HepG2 (cell line): ENCODE data around the gene TAF7. TPM values are rescaled to one million over a fixed set of nuclear protein-coding genes. Genes with fewer than 3 reads are reported as not detected.

Experiments used
- ATAC-seq: fragments of 200-7000 bp; cut with Tn5 transposase; 3 replicates; pipeline ENCODE4 v1.9.1; 2020; ENCODE audit warnings: mild to moderate bottlenecking, moderate library complexity
- BruUV-seq: library from RNA; stranded (reverse); fragments of 400-500 nt; replicated peaks from 2 replicates; lab custom pipeline; 2021; lab: Mats Ljungman, UMichigan
- CTCF ChIA-PET: fragments of 300-600 bp; formaldehyde crosslinking; extraction: SDS; loops from one replicate; lab custom pipeline; 2021; ENCODE audit warnings: low total read pairs, inconsistent platforms, low intra/inter-chr PET ratio; lab: Yijun Ruan, JAX
- POLR2A ChIA-PET: fragments of 350-600 bp; sonication (Branson Sonifier 250); formaldehyde crosslinking; loops from one replicate; lab custom pipeline; 2020; ENCODE audit warnings: antibody characterized with exemption, inconsistent platforms; lab: Yijun Ruan, JAX
- DNase-seq: peaks from one replicate; pipeline ENCODE4 v3.0.0-alpha.2; 2015; ENCODE audit warnings: low spot score
- FAIRE-seq: peaks from 3 replicates; lab custom pipeline; 2011; peaks lifted over from hg19 to GRCh38; lab: Jason Lieb, UNC
- H2AFZ ChIP-seq: one replicate; pipeline ENCODE4 v1.6.1; 2011; ENCODE audit warnings: low read length, inconsistent platforms
- H3K27ac ChIP-seq: fragments of 300-600 bp; 3 replicates; pipeline ENCODE4 v1.8.0; 2011; ENCODE audit warnings: mixed run types, mild to moderate bottlenecking, mixed read lengths, low read length, inconsistent platforms; ENCODE audit not compliant: insufficient read depth; ENCODE audit errors: extremely low read length
- H3K27me3 ChIP-seq, 2 experiments: fragments of 200-600 bp in 1 of 2; 2 replicates in 1 of 2; 3 replicates in 1 of 2; pipeline versions ENCODE4 v1.6.0 to v1.8.0; 2011; ENCODE audit warnings: low read length in 2 of 2, mild to moderate bottlenecking in 2 of 2, moderate library complexity in 2 of 2, inconsistent platforms in 1 of 2; ENCODE audit not compliant: insufficient read depth in 2 of 2, control insufficient read depth in 1 of 2
- H3K36me3 ChIP-seq, 2 experiments: fragments of 200-600 bp in 1 of 2; replicated peaks in 1 of 2; 2 replicates in 1 of 2; 3 replicates in 1 of 2; pipeline versions ENCODE4 v1.5.1 to v1.8.0; 2011; ENCODE audit warnings: low read length in 2 of 2, inconsistent platforms in 1 of 2; ENCODE audit not compliant: insufficient read depth in 2 of 2, control insufficient read depth in 1 of 2
- H3K4me1 ChIP-seq: 2 replicates; pipeline ENCODE4 v1.5.1; 2012; ENCODE audit warnings: low read length, inconsistent platforms; ENCODE audit not compliant: insufficient read depth
- H3K4me2 ChIP-seq: 2 replicates; pipeline ENCODE4 v1.6.0; 2011; ENCODE audit warnings: low read depth, low read length, inconsistent platforms
- H3K4me3 ChIP-seq, 3 experiments: fragments of 200-600 bp in 1 of 3; sonication (generic), shearing (Covaris generic) in 1 of 3; replicated peaks in 1 of 3; 2 replicates each; pipeline ENCODE4 v1.5.1; 2011 to 2016; ENCODE audit warnings: low read length in 3 of 3, inconsistent platforms in 2 of 3, low read depth in 2 of 3, mild to moderate bottlenecking in 2 of 3, control low read depth in 1 of 3, mixed read lengths in 1 of 3; ENCODE audit not compliant: insufficient read depth in 1 of 3
- H3K79me2 ChIP-seq: one replicate; pipeline ENCODE4 v1.6.1; 2011; ENCODE audit warnings: low read length, inconsistent platforms; ENCODE audit not compliant: insufficient read depth
- H3K9ac ChIP-seq: 2 replicates; pipeline ENCODE4 v1.6.0; 2011; ENCODE audit warnings: mild to moderate bottlenecking, low read depth, low read length, inconsistent platforms; ENCODE audit not compliant: insufficient read depth
- H3K9me3 ChIP-seq: 2 replicates; pipeline ENCODE4 v1.5.1; 2012; ENCODE audit warnings: mild to moderate bottlenecking, low read length
- H4K20me1 ChIP-seq: 2 replicates; pipeline ENCODE4 v1.6.0; 2011; ENCODE audit warnings: inconsistent platforms, mild to moderate bottlenecking, low read length, moderate library complexity; ENCODE audit not compliant: insufficient read depth
- ARNT ChIP-seq: fragments of 450-650 bp; IDR thresholded peaks from 2 replicates; pipeline ENCODE4 v1.6.1; 2017
- KAT7 ChIP-seq: IDR thresholded peaks from 2 replicates; pipeline ENCODE4 v1.6.1; 2018; ENCODE audit warnings: borderline replicate concordance, missing compliant biosample characterization
- KDM2A ChIP-seq: sonication (generic); formaldehyde crosslinking; IDR thresholded peaks from 2 replicates; pipeline ENCODE4 v1.4.0; 2020; ENCODE audit warnings: low read depth, missing genetic modification reagents, borderline replicate concordance
- KLF15 ChIP-seq: sonication (generic); formaldehyde crosslinking; IDR thresholded peaks from 2 replicates; pipeline ENCODE4 v1.8.1; 2023; ENCODE audit warnings: borderline replicate concordance, mild to moderate bottlenecking, inconsistent platforms, missing genetic modification reagents, mixed read lengths
- MEIS2 ChIP-seq: sonication (generic); formaldehyde crosslinking; IDR thresholded peaks from 2 replicates; pipeline ENCODE4 v1.9.0; 2021; ENCODE audit warnings: mild to moderate bottlenecking, missing genetic modification reagents
- MXD3 ChIP-seq: IDR thresholded peaks from 2 replicates; pipeline ENCODE4 v1.6.1; 2016; ENCODE audit warnings: mild to moderate bottlenecking, missing biosample characterization, missing genetic modification reagents
- NFKB2 ChIP-seq: sonication (generic); formaldehyde crosslinking; IDR thresholded peaks from 2 replicates; pipeline ENCODE4 v1.4.0; 2020; ENCODE audit warnings: missing genetic modification reagents, borderline replicate concordance
- PHF5A ChIP-seq: IDR thresholded peaks from one replicate; pipeline ENCODE4 v1.6.1; 2018; ENCODE audit warnings: low read depth, missing genetic modification reagents; ENCODE audit not compliant: unreplicated experiment
- RXRB ChIP-seq: IDR thresholded peaks from 2 replicates; pipeline ENCODE4 v1.6.1; 2016; ENCODE audit warnings: borderline replicate concordance, missing genetic modification reagents, missing compliant biosample characterization
- SOX6 ChIP-seq, 2 experiments: fragments of 450-650 bp in 1 of 2; sonication (generic) in 1 of 2; formaldehyde crosslinking in 1 of 2; IDR thresholded peaks; 2 replicates each; pipeline versions ENCODE4 v1.4.0 to v1.6.1; 2017 to 2020; ENCODE audit warnings: antibody characterized with exemption in 1 of 2, mild to moderate bottlenecking in 1 of 2, missing genetic modification reagents in 1 of 2
- SP140L ChIP-seq: sonication (generic); formaldehyde crosslinking; IDR thresholded peaks from 2 replicates; pipeline ENCODE4 v1.4.0; 2020; ENCODE audit warnings: missing genetic modification reagents, borderline replicate concordance
- SRSF9 ChIP-seq: fragments of 200-400 bp; formaldehyde crosslinking; IDR thresholded peaks from 2 replicates; pipeline ENCODE4 v1.6.1; 2018; ENCODE audit warnings: borderline replicate concordance, mild to moderate bottlenecking, low read depth, low read length; ENCODE audit not compliant: insufficient read depth, poor library complexity, severe bottlenecking
- TFDP1 ChIP-seq: IDR thresholded peaks from 2 replicates; pipeline ENCODE4 v1.6.1; 2016; ENCODE audit warnings: missing compliant biosample characterization, missing genetic modification reagents, borderline replicate concordance
- ZBTB43 ChIP-seq: sonication (generic); formaldehyde crosslinking; conservative IDR thresholded peaks from 2 replicates; pipeline ENCODE4 v1.4.0; 2020; ENCODE audit warnings: missing genetic modification reagents
- ZNF180 ChIP-seq: sonication (generic); formaldehyde crosslinking; IDR thresholded peaks from 2 replicates; pipeline ENCODE4 v1.4.0; 2020; ENCODE audit warnings: low read depth, missing genetic modification reagents, borderline replicate concordance
- ZNF3 ChIP-seq: IDR thresholded peaks from 2 replicates; pipeline ENCODE4 v1.7.0; 2017; ENCODE audit warnings: inconsistent platforms
- ZNF501 ChIP-seq: sonication (generic); formaldehyde crosslinking; IDR thresholded peaks from 2 replicates; pipeline ENCODE4 v1.5.1; 2020; ENCODE audit warnings: mild to moderate bottlenecking, moderate library complexity, missing genetic modification reagents
- ZSCAN30 ChIP-seq: sonication (generic); formaldehyde crosslinking; IDR thresholded peaks from 2 replicates; pipeline ENCODE4 v1.5.0; 2020; ENCODE audit warnings: mild to moderate bottlenecking, missing genetic modification reagents
- WGBS: methylation state at CpG from one replicate; pipeline ENCODE4 v1.1.6; 2017; ENCODE audit warnings: low lambda C conversion rate; 5-methylcytosine and 5-hydroxymethylcytosine counted together
- in situ Hi-C: cut with HindIII; loops from 2 replicates; pipeline ENCODE4 v1.10.0; 2017; ENCODE audit warnings: low pct_unique_long_range_greater_than_20kb; ENCODE audit not compliant: extremely low pct_ligation_motif_present
- intact Hi-C: fragments of 100-400 bp; cut with micrococcal nuclease; formaldehyde crosslinking; loops from one replicate; pipeline ENCODE4 v1.10.0; 2022; ENCODE audit not compliant: unreplicated experiment
- polyA plus RNA-seq, 8 experiments: library from polyadenylated mRNA; depleted of rRNA in 3 of 8; stranded (reverse) in 7 of 8; unstranded in 1 of 8; fragments of >200 nt; fragmentation: Illumina TruSeq in 4 of 8; extraction: Trizol in 4 of 8; gene quantifications; 2 replicates each; pipeline versions ENCODE4 v1.2.1 to v1.2.3, GENCODE V29; 2011 to 2016; ENCODE audit warnings: low read depth in 4 of 8, missing spikeins in 1 of 8, mixed read lengths in 1 of 8; ENCODE audit not compliant: insufficient read depth in 1 of 8
- total RNA-seq, 5 experiments: library from RNA; depleted of rRNA; stranded (reverse); fragments of >200 nt; fragmentation: Illumina TruSeq; extraction: Trizol; gene quantifications; 2 replicates each; pipeline ENCODE4 v1.2.3, GENCODE V29; 2016; ENCODE audit warnings: low read depth in 1 of 5

TAF7 gene
- total and polyA plus RNA-seq, 2 of the 13 experiments (the other 11 are each of a cell fraction or from before 2014, with no cell fraction given) = 41.6 to 61.5 TPM

GRCh38 chr5:141326088-141326854 lies 5.7 kb upstream of the TAF7 start:
- BruUV-seq = TSS peak; percentile 47
- peak overlapping the region; percentile 54 for H3K9ac ChIP-seq
- H3K36me3 ChIP-seq = no peaks in the 10 kb centered on the region
- intact Hi-C loops = loop anchor here (5.0 kb wide), 1 partner anchor 236 kb away; no protein-coding TSS in a partner anchor
- peak; percentile 58 for DNase-seq
- ChIA-PET CTCF (interaction anchor here (1.2 to 1.3 kb wide), 2 partner anchors 198 to 238 kb away, joined by 3 read pairs; no protein-coding TSS in a partner anchor), POLR2A (no interaction called here)
- no peak overlapping the region for H3K27ac ChIP-seq
- no peaks in the 10 kb centered on the region for H4K20me1 ChIP-seq
- H3K79me2 ChIP-seq = no peaks in the 10 kb centered on the region
- peaks cover 18% of the 10 kb centered on the region for H3K4me1 ChIP-seq
- no peaks in the 10 kb centered on the region; the same call in 1 of the 2 replicates for H3K9me3 ChIP-seq
- peak overlapping the region; percentile 71 for H3K4me2 ChIP-seq
- H3K4me3 ChIP-seq = peak overlapping the region; percentile 32 to 58 (median 54); a peak in 5 of 6 replicates
- FAIRE-seq = peak; percentile 44
- ATAC-seq = peak; percentile 89
- H3K27me3 ChIP-seq = peaks cover 0 to 9% of the 10 kb centered on the region in 2 experiments; a peak in 2 of 5 replicates
- in situ Hi-C loops = no loop called here
- peak overlapping the region; percentile 91 for H2AFZ ChIP-seq
- 35% methylated on average over 27 of the region's 27 CpGs for WGBS
- TF ChIP-seq ZBTB43 (CRISPR knock-in tag) (no peak), ZSCAN30 (CRISPR knock-in tag) (no peak), MEIS2 (CRISPR knock-in tag) (no peak), KDM2A (peak; percentile 21; the same call in 1 of the 2 replicates), SOX6 (IDR thresholded peaks at IDR 0.05) (no peak), SOX6 (CRISPR knock-in tag; IDR thresholded peaks at IDR 0.05) (0 out of 2 replicates have a peak, but pooled peaks have one; percentile 26), ZNF180 (CRISPR knock-in tag) (no peak), ARNT (no peak), KAT7 (CRISPR knock-in tag) (0 out of 2 replicates have a peak, but pooled peaks have one; percentile 35), MXD3 (no peak), SRSF9 (no peak), ZNF3 (CRISPR knock-in tag) (no peak), RXRB (no peak; the same call in 1 of the 2 replicates), TFDP1 (CRISPR knock-in tag) (peak; percentile 64; the same call in 1 of the 2 replicates), ZNF501 (CRISPR knock-in tag) (0 out of 2 replicates have a peak, but pooled peaks have one; percentile 39), NFKB2 (CRISPR knock-in tag) (no peak), SP140L (CRISPR knock-in tag) (no peak), PHF5A (CRISPR knock-in tag) (no peak), KLF15 (no peak)
